RWPE1 (cell line): ENCODE data around the gene ADAMTS2.

Experiments used
- CTCF ChIA-PET: fragments of 350-600 bp; sonication (Branson Sonifier 250); formaldehyde crosslinking; extraction: SDS; loops from one replicate; lab custom pipeline; 2021; lab: Yijun Ruan, JAX
- POLR2A ChIA-PET: fragments of 400-600 bp; formaldehyde crosslinking; extraction: SDS; loops from one replicate; lab custom pipeline; 2020; ENCODE audit warnings: antibody characterized with exemption; ENCODE audit not compliant: low non-redundant PET; lab: Yijun Ruan, JAX
- DNase-seq: peaks from one replicate; pipeline ENCODE4 v3.0.0; 2012; ENCODE audit warnings: low spot score
- H3K27ac ChIP-seq: fragments of 450-650 bp; 2 replicates; pipeline ENCODE4 v1.5.1; 2017
- CTCF ChIP-seq: fragments of 450-650 bp; conservative IDR thresholded peaks from 2 replicates; pipeline ENCODE4 v1.5.1; 2017; ENCODE audit warnings: low read depth, mild to moderate bottlenecking

Gene ADAMTS2

GRCh38 chr5:179336126-179336870 lies 9.0 kb downstream of the ADAMTS2 start:
- no peak for DNase-seq
- no peak overlapping the region for H3K27ac ChIP-seq
- no peak for TF ChIP-seq CTCF
- ChIA-PET CTCF (interaction anchor here (0.5 to 0.6 kb wide), 2 partner anchors 9 to 93 kb away, joined by 3 to 4 read pairs; no protein-coding TSS in a partner anchor), POLR2A (no interaction called here)

GRCh38 chr5:179333796-179334761 lies 11.2 kb downstream of the ADAMTS2 start:
- CTCF ChIA-PET: interaction anchor here (1.1 kb wide), 1 partner anchor 18 kb away, joined by 3 read pairs; no protein-coding TSS in a partner anchor
- POLR2A ChIA-PET: no interaction called here

GRCh38 chr5:179332741-179333290 lies 12.4 kb downstream of the ADAMTS2 start:
- no peak for TF ChIP-seq CTCF
- POLR2A ChIA-PET: no interaction called here
- CTCF ChIA-PET: no interaction called here
- no peak for DNase-seq
- no peak overlapping the region for H3K27ac ChIP-seq

More at GRCh38 chr5:179333796-179334761, 11.2 kb downstream of the ADAMTS2 start:
- DNase-seq: no peak
- no peak overlapping the region for H3K27ac ChIP-seq
- TF ChIP-seq CTCF: no peak

- ChIA-PET CTCF (no interaction called here), POLR2A (no interaction called here)
- no peak for TF ChIP-seq CTCF
- DNase-seq: no peak
- no peak overlapping the region for H3K27ac ChIP-seq
Measured at GRCh38 chr5:179331591-179332375, 13.5 kb downstream of the ADAMTS2 start.

GRCh38 chr5:179330186-179330900 lies 14.9 kb downstream of the ADAMTS2 start:
- TF ChIP-seq CTCF: no peak
- ChIA-PET POLR2A (no interaction called here), CTCF (no interaction called here)
- no peak for DNase-seq
- no peak overlapping the region for H3K27ac ChIP-seq
